SJCRH30 (cell line): Measurements from ENCODE around the gene DNAH6. TPM values are rescaled to one million over a fixed set of nuclear protein-coding genes. Genes with fewer than 3 reads are reported as not detected.
"Not testable (repeated sequence)": the region's sequence is repeated elsewhere in the genome, so short reads cannot be mapped to it uniquely, and the experiment has no call there.

Experiments
- DNase-seq, 2 experiments: peaks; one replicate each; pipeline ENCODE4 v3.0.0-alpha.2; 2015 to 2020
- H3K27ac ChIP-seq: fragments of 250-450 bp; sonication (Bioruptor Pico); 2 replicates; pipeline ENCODE4 v1.5.1; 2020; ENCODE audit warnings: mild to moderate bottlenecking, moderate library complexity
- H3K27me3 ChIP-seq: fragments of 250-450 bp; sonication (Bioruptor Pico); 2 replicates; pipeline ENCODE4 v1.5.1; 2020; ENCODE audit warnings: mild to moderate bottlenecking, moderate library complexity
- H3K36me3 ChIP-seq: fragments of 250-450 bp; sonication (Bioruptor Pico); 2 replicates; pipeline ENCODE4 v1.5.1; 2020; ENCODE audit warnings: mild to moderate bottlenecking, moderate library complexity
- H3K4me1 ChIP-seq: fragments of 250-450 bp; sonication (Bioruptor Pico); 2 replicates; pipeline ENCODE4 v1.5.1; 2020; ENCODE audit warnings: mild to moderate bottlenecking, moderate library complexity
- H3K4me3 ChIP-seq: fragments of 250-450 bp; sonication (Bioruptor Pico); 2 replicates; pipeline ENCODE4 v1.5.1; 2020; ENCODE audit warnings: mild to moderate bottlenecking, moderate library complexity
- H3K9me3 ChIP-seq: fragments of 250-450 bp; sonication (Bioruptor Pico); replicated peaks from 2 replicates; pipeline ENCODE4 v1.5.1; 2020; ENCODE audit warnings: mild to moderate bottlenecking, moderate library complexity
- total RNA-seq: library from RNA; depleted of rRNA; stranded (reverse); fragments of >200 nt; shearing (Covaris generic); gene quantifications from 2 replicates; pipeline ENCODE4 v1.2.3, GENCODE V29; 2014

Gene DNAH6
- total RNA-seq, 1 experiment from 2014 or later, result not detected

GRCh38 chr2:84532291-84532690 lies 16.0 kb downstream of the DNAH6 start:
- Histone ChIP-seq H3K9me3 (no peaks in the 10 kb centered on the region), H3K27ac (no peak overlapping the region), H3K4me1 (no peaks in the 10 kb centered on the region), H3K27me3 (no peaks in the 10 kb centered on the region), H3K36me3 (no peaks in the 10 kb centered on the region), H3K4me3 (no peak overlapping the region)
- no peak for DNase-seq

- H3K9me3 ChIP-seq, result no peaks in the 10 kb centered on the region
- no peak for DNase-seq
- no peaks in the 10 kb centered on the region for H3K4me1 ChIP-seq
- H3K36me3 ChIP-seq, result no peaks in the 10 kb centered on the region
- H3K27ac ChIP-seq, result no peak overlapping the region
- no peaks in the 10 kb centered on the region for H3K27me3 ChIP-seq
- H3K4me3 ChIP-seq, result no peak overlapping the region
Measured at GRCh38 chr2:84534225-84534624, 17.9 kb downstream of the DNAH6 start.

- DNase-seq, result no peak
- H3K27me3 ChIP-seq, result no peaks in the 10 kb centered on the region
- no peak overlapping the region for H3K4me3 ChIP-seq
- H3K36me3 ChIP-seq, result no peaks in the 10 kb centered on the region
- H3K4me1 ChIP-seq, result no peaks in the 10 kb centered on the region
- no peaks in the 10 kb centered on the region for H3K9me3 ChIP-seq
- no peak overlapping the region for H3K27ac ChIP-seq
Measured at GRCh38 chr2:84537251-84537650, 21.0 kb downstream of the DNAH6 start.

DNA sequence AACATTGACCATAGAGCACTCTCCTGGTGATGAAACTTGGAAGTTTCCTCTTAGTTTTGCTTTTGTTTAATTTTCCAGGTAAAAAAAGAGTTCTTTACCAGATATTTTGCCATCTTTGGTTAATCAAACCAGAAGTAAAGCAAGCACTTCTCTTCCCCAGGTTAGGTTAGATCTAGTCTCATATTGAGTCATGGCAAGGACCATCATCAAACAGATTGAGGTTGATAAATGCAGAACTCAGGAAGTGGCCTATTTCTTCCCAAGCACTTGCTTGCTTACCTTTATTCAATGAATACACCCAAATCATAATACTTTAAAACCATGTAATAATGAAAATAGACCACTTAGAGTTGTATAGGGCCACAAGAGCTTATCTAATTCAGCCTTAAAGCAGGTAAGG lies 23.4 kb downstream of the DNAH6 start:
- no peak for DNase-seq
- Histone ChIP-seq H3K4me1 (no peaks in the 10 kb centered on the region), H3K36me3 (no peaks in the 10 kb centered on the region), H3K27me3 (no peaks in the 10 kb centered on the region), H3K27ac (no peak overlapping the region), H3K4me3 (no peak overlapping the region), H3K9me3 (no peaks in the 10 kb centered on the region)

GRCh38 chr2:84545005-84545404 lies 28.7 kb downstream of the DNAH6 start:
- peaks cover 3% of the 10 kb centered on the region; the same call in 1 of the 2 replicates for H3K27me3 ChIP-seq
- no peaks in the 10 kb centered on the region for H3K9me3 ChIP-seq
- no peak overlapping the region for H3K27ac ChIP-seq
- DNase-seq, result no peak
- no peak overlapping the region for H3K4me3 ChIP-seq
- no peaks in the 10 kb centered on the region for H3K4me1 ChIP-seq
- H3K36me3 ChIP-seq, result no peaks in the 10 kb centered on the region

- Histone ChIP-seq H3K27ac (no peak overlapping the region), H3K4me3 (no peak overlapping the region), H3K9me3 (no peaks in the 10 kb centered on the region), H3K27me3 (peaks cover 3% of the 10 kb centered on the region; the same call in 1 of the 2 replicates), H3K36me3 (no peaks in the 10 kb centered on the region), H3K4me1 (no peaks in the 10 kb centered on the region)
- no peak for DNase-seq
Measured at GRCh38 chr2:84546551-84546950, 30.3 kb downstream of the DNAH6 start.

- H3K4me3 ChIP-seq, result no peak overlapping the region
- no peak overlapping the region for H3K27ac ChIP-seq
- no peaks in the 10 kb centered on the region for H3K9me3 ChIP-seq
Measured at GRCh38 chr2:84548303-84548702, 32.0 kb downstream of the DNAH6 start.

GRCh38 chr2:84550916-84551315 lies 34.6 kb downstream of the DNAH6 start:
- Histone ChIP-seq H3K4me3 (no peak overlapping the region), H3K27me3 (peaks cover 3% of the 10 kb centered on the region; the same call in 1 of the 2 replicates), H3K9me3 (no peaks in the 10 kb centered on the region), H3K36me3 (no peaks in the 10 kb centered on the region), H3K4me1 (no peaks in the 10 kb centered on the region), H3K27ac (no peak overlapping the region)
- no peak for DNase-seq

More at GRCh38 chr2:84548303-84548702, 32.0 kb downstream of the DNAH6 start:
- DNase-seq, result no peak
- H3K27me3 ChIP-seq, result peaks cover 3% of the 10 kb centered on the region; the same call in 1 of the 2 replicates
- no peaks in the 10 kb centered on the region for H3K4me1 ChIP-seq
- H3K36me3 ChIP-seq, result no peaks in the 10 kb centered on the region

GRCh38 chr2:84551526-84551925 lies 35.2 kb downstream of the DNAH6 start:
- DNase-seq, H3K4me1 ChIP-seq, H3K27me3 ChIP-seq, H3K36me3 ChIP-seq, H3K9me3 ChIP-seq, H3K4me3 ChIP-seq, H3K27ac ChIP-seq: not testable (repeated sequence)

- H3K4me1 ChIP-seq, result no peaks in the 10 kb centered on the region
- no peaks in the 10 kb centered on the region; the same call in 1 of the 2 replicates for H3K36me3 ChIP-seq
- 0 out of 2 replicates have a peak, but pooled peaks cover 6% of the 10 kb centered on the region for H3K9me3 ChIP-seq
- no peaks in the 10 kb centered on the region for H3K27me3 ChIP-seq
- DNase-seq, result no peak
- H3K27ac ChIP-seq, result no peak overlapping the region
- H3K4me3 ChIP-seq, result no peak overlapping the region
Measured at GRCh38 chr2:84556190-84556589, 39.9 kb downstream of the DNAH6 start.

GRCh38 chr2:84559838-84560237 lies 43.5 kb downstream of the DNAH6 start:
- Histone ChIP-seq H3K27me3 (peaks cover 4% of the 10 kb centered on the region; the same call in 1 of the 2 replicates), H3K9me3 (0 out of 2 replicates have a peak, but pooled peaks cover 6% of the 10 kb centered on the region), H3K4me1 (no peaks in the 10 kb centered on the region), H3K36me3 (no peaks in the 10 kb centered on the region; the same call in 1 of the 2 replicates), H3K4me3 (no peak overlapping the region), H3K27ac (no peak overlapping the region)
- DNase-seq, result no peak

DNA sequence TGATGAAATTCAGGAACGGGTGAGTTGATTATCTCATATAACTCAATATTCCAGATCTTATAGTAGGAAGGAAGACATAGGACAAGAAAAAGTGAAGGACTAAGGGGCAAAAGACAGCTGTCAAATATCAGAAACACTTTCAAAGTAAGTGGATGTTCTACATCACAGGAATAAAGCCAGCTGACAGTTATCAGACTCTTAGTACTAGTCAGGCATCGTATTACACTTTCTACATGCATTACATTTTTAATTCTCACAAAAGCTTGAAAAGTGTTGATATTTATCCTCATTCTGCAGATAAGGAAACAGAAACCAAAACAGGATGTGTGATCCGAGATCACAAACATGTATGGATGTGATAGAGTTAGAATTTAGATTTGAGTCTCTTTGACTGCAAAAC lies 63.4 kb downstream of the DNAH6 start:
- no peaks in the 10 kb centered on the region for H3K36me3 ChIP-seq
- no peaks in the 10 kb centered on the region for H3K27me3 ChIP-seq
- no peaks in the 10 kb centered on the region for H3K4me1 ChIP-seq
- no peak overlapping the region for H3K27ac ChIP-seq
- H3K9me3 ChIP-seq, result no peaks in the 10 kb centered on the region
- H3K4me3 ChIP-seq, result no peak overlapping the region
- DNase-seq, result no peak

GRCh38 chr2:84603911-84604310 lies 87.6 kb downstream of the DNAH6 start:
- no peak overlapping the region for H3K4me3 ChIP-seq

GRCh38 chr2:84613082-84613481 lies 96.8 kb downstream of the DNAH6 start:
- Histone ChIP-seq H3K4me1 (no peaks in the 10 kb centered on the region), H3K4me3 (no peak overlapping the region), H3K27ac (no peak overlapping the region), H3K27me3 (no peaks in the 10 kb centered on the region; the same call in 1 of the 2 replicates), H3K36me3 (no peaks in the 10 kb centered on the region), H3K9me3 (no peaks in the 10 kb centered on the region; the same call in 1 of the 2 replicates)
- DNase-seq, result no peak

More at GRCh38 chr2:84603911-84604310, 87.6 kb downstream of the DNAH6 start:
- H3K36me3 ChIP-seq, result no peaks in the 10 kb centered on the region
- no peaks in the 10 kb centered on the region for H3K9me3 ChIP-seq
- DNase-seq, result no peak
- no peak overlapping the region for H3K27ac ChIP-seq
- H3K4me1 ChIP-seq, result no peaks in the 10 kb centered on the region
- H3K27me3 ChIP-seq, result 0 out of 2 replicates have a peak, but pooled peaks cover 6% of the 10 kb centered on the region

GRCh38 chr2:84619794-84620371 lies 103.6 kb downstream of the DNAH6 start:
- no peak for DNase-seq
- Histone ChIP-seq H3K4me1 (no peaks in the 10 kb centered on the region; the same call in 1 of the 2 replicates), H3K4me3 (no peak overlapping the region), H3K27ac (no peak overlapping the region), H3K27me3 (no peaks in the 10 kb centered on the region), H3K9me3 (no peaks in the 10 kb centered on the region; the same call in 1 of the 2 replicates), H3K36me3 (no peaks in the 10 kb centered on the region)

GRCh38 chr2:84628486-84628885 lies 112.2 kb downstream of the DNAH6 start:
- no peaks in the 10 kb centered on the region for H3K27me3 ChIP-seq
- H3K4me1 ChIP-seq, result no peaks in the 10 kb centered on the region; the same call in 1 of the 2 replicates
- H3K36me3 ChIP-seq, result no peaks in the 10 kb centered on the region
- no peak overlapping the region for H3K27ac ChIP-seq
- DNase-seq, result no peak
- no peak overlapping the region for H3K4me3 ChIP-seq
- H3K9me3 ChIP-seq, result no peaks in the 10 kb centered on the region
